HEK293 (cell line): ENCODE measurements around the gene EEF2K.

ENCODE experiments used
- GLI2 ChIP-seq: fragments of 450-650 bp; formaldehyde crosslinking; IDR thresholded peaks from 2 replicates; pipeline ENCODE4; 2017; ENCODE audit warnings: missing biosample characterization, missing genetic modification characterization, low read depth, borderline replicate concordance
- KLF1 ChIP-seq: fragments of 450-650 bp; formaldehyde crosslinking; IDR thresholded peaks from 2 replicates; pipeline ENCODE4 v1.5.1; 2016; ENCODE audit warnings: missing biosample characterization, missing genetic modification characterization
- KLF7 ChIP-seq: fragments of 450-650 bp; formaldehyde crosslinking; IDR thresholded peaks from 2 replicates; pipeline ENCODE4 v1.5.1; 2016; ENCODE audit warnings: missing biosample characterization, missing genetic modification characterization, borderline replicate concordance
- OVOL3 ChIP-seq: fragments of 450-650 bp; formaldehyde crosslinking; IDR thresholded peaks from 2 replicates; pipeline ENCODE4 v1.5.1; 2016; ENCODE audit warnings: missing biosample characterization, missing genetic modification characterization
- SP2 ChIP-seq: fragments of 450-650 bp; formaldehyde crosslinking; IDR thresholded peaks from 2 replicates; pipeline ENCODE4 v1.5.1; 2016; ENCODE audit warnings: missing biosample characterization, missing genetic modification characterization
- YY1 ChIP-seq: fragments of 450-650 bp; formaldehyde crosslinking; IDR thresholded peaks from 2 replicates; pipeline ENCODE4 v1.5.1; 2018; ENCODE audit warnings: missing biosample characterization, missing genetic modification characterization
- YY2 ChIP-seq: fragments of 450-650 bp; formaldehyde crosslinking; IDR thresholded peaks from 2 replicates; pipeline ENCODE4 v1.5.1; 2016; ENCODE audit warnings: missing biosample characterization, missing genetic modification characterization
- ZFP3 ChIP-seq: fragments of 450-650 bp; formaldehyde crosslinking; IDR thresholded peaks from 2 replicates; pipeline ENCODE4 v1.5.1; 2016; ENCODE audit warnings: low read depth, missing biosample characterization, missing genetic modification characterization
- ZNF133 ChIP-seq: fragments of 450-650 bp; formaldehyde crosslinking; IDR thresholded peaks from 2 replicates; pipeline ENCODE4 v1.5.1; 2016; ENCODE audit warnings: missing biosample characterization, missing genetic modification characterization
- ZNF146 ChIP-seq: fragments of 450-650 bp; formaldehyde crosslinking; IDR thresholded peaks from 2 replicates; pipeline ENCODE4 v1.5.1; 2016; ENCODE audit warnings: missing biosample characterization, missing genetic modification characterization
- ZNF155 ChIP-seq: fragments of 450-650 bp; formaldehyde crosslinking; IDR thresholded peaks from 2 replicates; pipeline ENCODE4 v1.5.1; 2016; ENCODE audit warnings: missing biosample characterization, missing genetic modification characterization
- ZNF16 ChIP-seq: fragments of 450-650 bp; formaldehyde crosslinking; IDR thresholded peaks from 2 replicates; pipeline ENCODE4 v1.5.1; 2016; ENCODE audit warnings: low read depth, missing biosample characterization, missing genetic modification characterization
- ZNF18 ChIP-seq: fragments of 450-650 bp; formaldehyde crosslinking; IDR thresholded peaks from 2 replicates; pipeline ENCODE4 v1.5.1; 2016; ENCODE audit warnings: missing biosample characterization, missing genetic modification characterization
- ZNF2 ChIP-seq: fragments of 450-650 bp; formaldehyde crosslinking; IDR thresholded peaks from 2 replicates; pipeline ENCODE4 v1.5.1; 2016; ENCODE audit warnings: missing biosample characterization, missing genetic modification characterization
- ZNF221 ChIP-seq: fragments of 450-650 bp; formaldehyde crosslinking; IDR thresholded peaks from 2 replicates; pipeline ENCODE4 v1.5.1; 2017; ENCODE audit warnings: missing biosample characterization, missing genetic modification characterization, borderline replicate concordance
- ZNF24 ChIP-seq: fragments of 450-650 bp; formaldehyde crosslinking; IDR thresholded peaks from 2 replicates; pipeline ENCODE4 v1.5.1; 2016; ENCODE audit warnings: missing biosample characterization, missing genetic modification characterization
- ZNF404 ChIP-seq: fragments of 450-650 bp; formaldehyde crosslinking; IDR thresholded peaks from 2 replicates; pipeline ENCODE4 v1.5.1; 2017; ENCODE audit warnings: missing biosample characterization, missing genetic modification characterization
- ZNF423 ChIP-seq: fragments of 450-650 bp; formaldehyde crosslinking; IDR thresholded peaks from 2 replicates; pipeline ENCODE4 v1.5.1; 2016; ENCODE audit warnings: missing biosample characterization, missing genetic modification characterization
- ZNF501 ChIP-seq: fragments of 450-650 bp; formaldehyde crosslinking; IDR thresholded peaks from 2 replicates; pipeline ENCODE4 v1.5.1; 2016; ENCODE audit warnings: missing biosample characterization, missing genetic modification characterization
- ZNF549 ChIP-seq: fragments of 450-650 bp; IDR thresholded peaks from 2 replicates; pipeline ENCODE4 v1.5.1; 2018; ENCODE audit warnings: missing biosample characterization, missing genetic modification characterization, mild to moderate bottlenecking, inconsistent platforms, moderate library complexity
- ZNF600 ChIP-seq: fragments of 450-650 bp; formaldehyde crosslinking; IDR thresholded peaks from 2 replicates; pipeline ENCODE4 v1.5.1; 2016; ENCODE audit warnings: missing biosample characterization, missing genetic modification characterization
- ZNF624 ChIP-seq: fragments of 450-650 bp; formaldehyde crosslinking; IDR thresholded peaks from 2 replicates; pipeline ENCODE4 v1.5.1; 2017; ENCODE audit warnings: missing biosample characterization, missing genetic modification characterization
- ZNF670 ChIP-seq: fragments of 450-650 bp; formaldehyde crosslinking; IDR thresholded peaks from 2 replicates; pipeline ENCODE4 v1.5.1; 2016; ENCODE audit warnings: missing biosample characterization, missing genetic modification characterization, low read depth
- ZNF785 ChIP-seq: fragments of 450-650 bp; formaldehyde crosslinking; IDR thresholded peaks from 2 replicates; pipeline ENCODE4 v1.5.1; 2016; ENCODE audit warnings: missing biosample characterization, missing genetic modification characterization
- ZNF843 ChIP-seq: fragments of 450-650 bp; formaldehyde crosslinking; IDR thresholded peaks from 2 replicates; pipeline ENCODE4 v1.5.1; 2016; ENCODE audit warnings: missing biosample characterization, missing genetic modification characterization
- ZXDB ChIP-seq: fragments of 450-650 bp; formaldehyde crosslinking; IDR thresholded peaks from 2 replicates; pipeline ENCODE4 v1.5.1; 2016; ENCODE audit warnings: missing biosample characterization, missing genetic modification characterization
- TF ChIP-seq, protein P1 (sequence below): fragments of 450-650 bp; formaldehyde crosslinking; IDR thresholded peaks from 2 replicates; pipeline ENCODE4 v1.5.1; 2016; ENCODE audit warnings: missing biosample characterization, missing genetic modification characterization, low read depth
- TF ChIP-seq, protein P2 (sequence below): fragments of 450-650 bp; formaldehyde crosslinking; IDR thresholded peaks from 2 replicates; pipeline ENCODE4 v1.5.1; 2017; ENCODE audit warnings: missing biosample characterization, missing genetic modification characterization
- TF ChIP-seq, protein P3 (sequence below): fragments of 450-650 bp; formaldehyde crosslinking; IDR thresholded peaks from 2 replicates; pipeline ENCODE4 v1.5.1; 2016; ENCODE audit warnings: missing biosample characterization, missing genetic modification characterization
- TF ChIP-seq, protein P4 (sequence below): fragments of 450-650 bp; formaldehyde crosslinking; IDR thresholded peaks from 2 replicates; pipeline ENCODE4 v1.5.1; 2016; ENCODE audit warnings: missing biosample characterization, missing genetic modification characterization
- TF ChIP-seq, protein P5 (sequence below): fragments of 450-650 bp; formaldehyde crosslinking; IDR thresholded peaks from 2 replicates; pipeline ENCODE4 v1.5.1; 2017; ENCODE audit warnings: missing biosample characterization, mild to moderate bottlenecking, missing genetic modification characterization, moderate library complexity

EEF2K gene

GRCh38 chr16:22232277-22233036 lies 26.4 kb downstream of the EEF2K start (continued):
- peak; percentile 98 for TF ChIP-seq ZNF600
- TF ChIP-seq ZNF549: no peak
- TF ChIP-seq ZNF423 (tag by site-specific recombination): peak; percentile 60; the same call in 1 of the 2 replicates
- TF ChIP-seq, protein P1, sequence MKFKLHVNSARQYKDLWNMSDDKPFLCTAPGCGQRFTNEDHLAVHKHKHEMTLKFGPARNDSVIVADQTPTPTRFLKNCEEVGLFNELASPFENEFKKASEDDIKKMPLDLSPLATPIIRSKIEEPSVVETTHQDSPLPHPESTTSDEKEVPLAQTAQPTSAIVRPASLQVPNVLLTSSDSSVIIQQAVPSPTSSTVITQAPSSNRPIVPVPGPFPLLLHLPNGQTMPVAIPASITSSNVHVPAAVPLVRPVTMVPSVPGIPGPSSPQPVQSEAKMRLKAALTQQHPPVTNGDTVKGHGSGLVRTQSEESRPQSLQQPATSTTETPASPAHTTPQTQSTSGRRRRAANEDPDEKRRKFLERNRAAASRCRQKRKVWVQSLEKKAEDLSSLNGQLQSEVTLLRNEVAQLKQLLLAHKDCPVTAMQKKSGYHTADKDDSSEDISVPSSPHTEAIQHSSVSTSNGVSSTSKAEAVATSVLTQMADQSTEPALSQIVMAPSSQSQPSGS (tag by site-specific recombination): peak; percentile 61
- peak; percentile 93 for TF ChIP-seq ZXDB
- TF ChIP-seq ZNF785 (tag by site-specific recombination): no peak
- TF ChIP-seq, protein P2, sequence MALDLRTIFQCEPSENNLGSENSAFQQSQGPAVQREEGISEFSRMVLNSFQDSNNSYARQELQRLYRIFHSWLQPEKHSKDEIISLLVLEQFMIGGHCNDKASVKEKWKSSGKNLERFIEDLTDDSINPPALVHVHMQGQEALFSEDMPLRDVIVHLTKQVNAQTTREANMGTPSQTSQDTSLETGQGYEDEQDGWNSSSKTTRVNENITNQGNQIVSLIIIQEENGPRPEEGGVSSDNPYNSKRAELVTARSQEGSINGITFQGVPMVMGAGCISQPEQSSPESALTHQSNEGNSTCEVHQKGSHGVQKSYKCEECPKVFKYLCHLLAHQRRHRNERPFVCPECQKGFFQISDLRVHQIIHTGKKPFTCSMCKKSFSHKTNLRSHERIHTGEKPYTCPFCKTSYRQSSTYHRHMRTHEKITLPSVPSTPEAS (tag by site-specific recombination): 0 out of 2 replicates have a peak, but pooled peaks have one; percentile 29
- TF ChIP-seq, protein P3, sequence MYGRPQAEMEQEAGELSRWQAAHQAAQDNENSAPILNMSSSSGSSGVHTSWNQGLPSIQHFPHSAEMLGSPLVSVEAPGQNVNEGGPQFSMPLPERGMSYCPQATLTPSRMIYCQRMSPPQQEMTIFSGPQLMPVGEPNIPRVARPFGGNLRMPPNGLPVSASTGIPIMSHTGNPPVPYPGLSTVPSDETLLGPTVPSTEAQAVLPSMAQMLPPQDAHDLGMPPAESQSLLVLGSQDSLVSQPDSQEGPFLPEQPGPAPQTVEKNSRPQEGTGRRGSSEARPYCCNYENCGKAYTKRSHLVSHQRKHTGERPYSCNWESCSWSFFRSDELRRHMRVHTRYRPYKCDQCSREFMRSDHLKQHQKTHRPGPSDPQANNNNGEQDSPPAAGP: peak; percentile 62
- no peak for TF ChIP-seq ZNF16 (tag by site-specific recombination)
- TF ChIP-seq KLF1 (tag by site-specific recombination): peak; percentile 99
- 0 out of 2 replicates have a peak, but pooled peaks have one; percentile 8 for TF ChIP-seq ZFP3 (tag by site-specific recombination)
- TF ChIP-seq ZNF843: peak; percentile 98
- no peak for TF ChIP-seq ZNF501 (tag by site-specific recombination)
- TF ChIP-seq ZNF146 (tag by site-specific recombination): peak; percentile 41; the same call in 1 of the 2 replicates
- TF ChIP-seq ZNF404 (tag by site-specific recombination): 0 out of 2 replicates have a peak, but pooled peaks have one; percentile 17
- peak; percentile 95 for TF ChIP-seq GLI2 (tag by site-specific recombination)
- TF ChIP-seq ZNF24 (tag by site-specific recombination): peak; percentile 95
- 0 out of 2 replicates have a peak, but pooled peaks have one; percentile 16 for TF ChIP-seq SP2 (tag by site-specific recombination)
- peak; percentile 80 for TF ChIP-seq YY1 (tag by site-specific recombination)
- TF ChIP-seq KLF7 (tag by site-specific recombination): peak; percentile 99
- TF ChIP-seq ZNF221 (tag by site-specific recombination): peak; percentile 56; the same call in 1 of the 2 replicates
- TF ChIP-seq ZNF670 (tag by site-specific recombination): no peak
- TF ChIP-seq ZNF155 (tag by site-specific recombination): no peak
- TF ChIP-seq, protein P4, sequence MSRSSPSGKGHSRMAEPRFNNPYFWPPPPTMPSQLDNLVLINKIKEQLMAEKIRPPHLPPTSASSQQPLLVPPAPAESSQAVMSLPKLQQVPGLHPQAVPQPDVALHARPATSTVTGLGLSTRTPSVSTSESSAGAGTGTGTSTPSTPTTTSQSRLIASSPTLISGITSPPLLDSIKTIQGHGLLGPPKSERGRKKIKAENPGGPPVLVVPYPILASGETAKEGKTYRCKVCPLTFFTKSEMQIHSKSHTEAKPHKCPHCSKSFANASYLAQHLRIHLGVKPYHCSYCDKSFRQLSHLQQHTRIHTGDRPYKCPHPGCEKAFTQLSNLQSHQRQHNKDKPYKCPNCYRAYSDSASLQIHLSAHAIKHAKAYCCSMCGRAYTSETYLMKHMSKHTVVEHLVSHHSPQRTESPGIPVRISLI (tag by site-specific recombination): 0 out of 2 replicates have a peak, but pooled peaks have one; percentile 64
- 0 out of 2 replicates have a peak, but pooled peaks have one; percentile 13 for TF ChIP-seq YY2 (tag by site-specific recombination)
- TF ChIP-seq, protein P5, sequence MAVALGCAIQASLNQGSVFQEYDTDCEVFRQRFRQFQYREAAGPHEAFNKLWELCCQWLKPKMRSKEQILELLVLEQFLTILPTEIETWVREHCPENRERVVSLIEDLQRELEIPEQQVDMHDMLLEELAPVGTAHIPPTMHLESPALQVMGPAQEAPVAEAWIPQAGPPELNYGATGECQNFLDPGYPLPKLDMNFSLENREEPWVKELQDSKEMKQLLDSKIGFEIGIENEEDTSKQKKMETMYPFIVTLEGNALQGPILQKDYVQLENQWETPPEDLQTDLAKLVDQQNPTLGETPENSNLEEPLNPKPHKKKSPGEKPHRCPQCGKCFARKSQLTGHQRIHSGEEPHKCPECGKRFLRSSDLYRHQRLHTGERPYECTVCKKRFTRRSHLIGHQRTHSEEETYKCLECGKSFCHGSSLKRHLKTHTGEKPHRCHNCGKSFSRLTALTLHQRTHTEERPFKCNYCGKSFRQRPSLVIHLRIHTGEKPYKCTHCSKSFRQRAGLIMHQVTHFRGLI (tag by site-specific recombination): peak; percentile 96
- TF ChIP-seq ZNF133 (tag by site-specific recombination): no peak
- peak; percentile 77 for TF ChIP-seq ZNF2 (tag by site-specific recombination)
- TF ChIP-seq ZNF624 (tag by site-specific recombination): no peak
- peak; percentile 93 for TF ChIP-seq ZNF18 (tag by site-specific recombination)
- TF ChIP-seq OVOL3 (tag by site-specific recombination): peak; percentile 89; the same call in 1 of the 2 replicates
